Fibroblast of lung (primary cell): ENCODE measurements around the gene SEPTIN12. TPM values are rescaled to one million over a fixed set of nuclear protein-coding genes. Genes with fewer than 3 reads are reported as not detected.

ENCODE experiments used
- DNase-seq, 2 donors: peaks; one replicate each; pipeline versions ENCODE4 v3.0.0 to v3.0.0-alpha.2; 2010; ENCODE audit warnings: low read depth in 2 of 2
- H2AFZ ChIP-seq: 2 replicates; pipeline ENCODE4 v1.5.1; 2012; ENCODE audit warnings: low read length, control low read depth, inconsistent platforms
- H3K27ac ChIP-seq: 2 replicates; pipeline ENCODE4 v1.5.1; 2011; ENCODE audit warnings: low read length, control low read depth; ENCODE audit not compliant: insufficient read depth
- H3K27me3 ChIP-seq: 2 replicates; pipeline ENCODE4 v1.5.1; 2011; ENCODE audit warnings: mild to moderate bottlenecking, low read length; ENCODE audit not compliant: control insufficient read depth, insufficient read depth
- H3K36me3 ChIP-seq: 2 replicates; pipeline ENCODE4 v1.5.1; 2011; ENCODE audit warnings: low read length; ENCODE audit not compliant: control insufficient read depth, insufficient read depth
- H3K4me1 ChIP-seq: 2 replicates; pipeline ENCODE4 v1.5.1; 2011; ENCODE audit warnings: low read length; ENCODE audit not compliant: control insufficient read depth, insufficient read depth; ENCODE audit errors: extremely low read depth
- H3K4me2 ChIP-seq: 2 replicates; pipeline ENCODE4 v1.5.1; 2011; ENCODE audit warnings: low read length, control low read depth; ENCODE audit not compliant: insufficient read depth; ENCODE audit errors: extremely low read depth
- H3K4me3 ChIP-seq, 4 experiments: fragments of 200-600 bp in 1 of 4; sonication (generic) in 1 of 4; replicated peaks in 1 of 4; 2 replicates each; pipeline ENCODE4 v1.5.1; 2011 to 2016; ENCODE audit warnings: low read length in 4 of 4, low read depth in 3 of 4, mild to moderate bottlenecking in 3 of 4, control low read depth in 2 of 4, inconsistent platforms in 1 of 4, mixed read lengths in 1 of 4; ENCODE audit not compliant: insufficient read depth in 1 of 4; ENCODE audit errors: control extremely low read depth in 1 of 4
- H3K79me2 ChIP-seq: 2 replicates; pipeline ENCODE4 v1.5.1; 2012; ENCODE audit warnings: mild to moderate bottlenecking, low read length, inconsistent platforms; ENCODE audit not compliant: control insufficient read depth, insufficient read depth
- H3K9ac ChIP-seq: 2 replicates; pipeline ENCODE4 v1.5.1; 2011; ENCODE audit warnings: mild to moderate bottlenecking, low read length, control low read depth; ENCODE audit not compliant: insufficient read depth
- H3K9me3 ChIP-seq: 2 replicates; pipeline ENCODE4 v1.5.1; 2012; ENCODE audit warnings: low read depth, low read length; ENCODE audit not compliant: control insufficient read depth, insufficient read depth
- H4K20me1 ChIP-seq: 2 replicates; pipeline ENCODE4 v1.5.1; 2011; ENCODE audit warnings: low read length; ENCODE audit not compliant: control insufficient read depth, insufficient read depth; ENCODE audit errors: extremely low read depth
- EZH2 ChIP-seq: IDR thresholded peaks from 2 replicates; pipeline ENCODE4 v1.5.1; 2012; ENCODE audit warnings: low read length, control low read depth, mild to moderate bottlenecking; ENCODE audit errors: missing control alignments
- polyA plus RNA-seq, 2 donors: library from polyadenylated mRNA; depleted of rRNA in 1 of 2; stranded (reverse) in 1 of 2; unstranded in 1 of 2; fragments of >200 nt; gene quantifications; 2 replicates each; pipeline ENCODE4 v1.2.1, GENCODE V29; 2011 to 2012; ENCODE audit warnings: missing spikeins in 1 of 2
- total RNA-seq: library from RNA; depleted of rRNA; stranded (reverse); fragments of >200 nt; gene quantifications from 2 replicates; pipeline ENCODE4 v1.2.1, GENCODE V29; 2014
- TF ChIP-seq, protein P1 (sequence below), 2 donors: IDR thresholded peaks in 1 of 2; conservative IDR thresholded peaks in 1 of 2; 1 replicate in 1 of 2; 2 replicates in 1 of 2; pipeline ENCODE4 v1.5.1; 2011 to 2012; ENCODE audit warnings: low read length in 2 of 2, control low read depth in 1 of 2, inconsistent platforms in 1 of 2, low read depth in 1 of 2, mild to moderate bottlenecking in 1 of 2

Gene SEPTIN12
- total and polyA plus RNA-seq, 2 donors (not counting 1 experiment from before 2014, with no cell fraction given) = not detected

DNA sequence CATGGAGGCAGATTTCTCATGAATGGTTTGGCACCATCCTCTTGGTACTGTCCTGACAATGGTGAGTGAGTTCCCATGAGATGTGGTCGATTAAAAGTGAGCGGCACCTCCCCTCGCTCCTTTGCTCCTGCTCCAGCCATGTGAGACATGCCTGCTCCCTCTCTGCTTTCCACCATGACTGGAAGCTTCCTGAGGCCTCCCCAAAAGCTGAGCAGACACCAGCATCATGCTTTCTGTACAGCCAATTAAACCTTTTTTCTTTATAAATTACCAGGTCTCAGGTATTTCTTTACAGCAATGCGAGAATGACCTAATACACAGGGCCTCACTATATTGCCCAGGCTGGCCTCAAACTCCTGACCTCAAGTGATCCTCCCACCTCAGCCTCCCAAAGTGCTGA lies 33.3 kb downstream of the SEPTIN12 start:
- H3K9ac ChIP-seq = no peak overlapping the region
- no peak for DNase-seq
- no peaks in the 10 kb centered on the region for H3K27me3 ChIP-seq
- no peak overlapping the region for H3K27ac ChIP-seq
- peaks cover 18% of the 10 kb centered on the region for H3K36me3 ChIP-seq
- no peak overlapping the region for H3K4me2 ChIP-seq
- H3K9me3 ChIP-seq = no peaks in the 10 kb centered on the region
- no peaks in the 10 kb centered on the region for H3K79me2 ChIP-seq
- TF ChIP-seq, protein P1, sequence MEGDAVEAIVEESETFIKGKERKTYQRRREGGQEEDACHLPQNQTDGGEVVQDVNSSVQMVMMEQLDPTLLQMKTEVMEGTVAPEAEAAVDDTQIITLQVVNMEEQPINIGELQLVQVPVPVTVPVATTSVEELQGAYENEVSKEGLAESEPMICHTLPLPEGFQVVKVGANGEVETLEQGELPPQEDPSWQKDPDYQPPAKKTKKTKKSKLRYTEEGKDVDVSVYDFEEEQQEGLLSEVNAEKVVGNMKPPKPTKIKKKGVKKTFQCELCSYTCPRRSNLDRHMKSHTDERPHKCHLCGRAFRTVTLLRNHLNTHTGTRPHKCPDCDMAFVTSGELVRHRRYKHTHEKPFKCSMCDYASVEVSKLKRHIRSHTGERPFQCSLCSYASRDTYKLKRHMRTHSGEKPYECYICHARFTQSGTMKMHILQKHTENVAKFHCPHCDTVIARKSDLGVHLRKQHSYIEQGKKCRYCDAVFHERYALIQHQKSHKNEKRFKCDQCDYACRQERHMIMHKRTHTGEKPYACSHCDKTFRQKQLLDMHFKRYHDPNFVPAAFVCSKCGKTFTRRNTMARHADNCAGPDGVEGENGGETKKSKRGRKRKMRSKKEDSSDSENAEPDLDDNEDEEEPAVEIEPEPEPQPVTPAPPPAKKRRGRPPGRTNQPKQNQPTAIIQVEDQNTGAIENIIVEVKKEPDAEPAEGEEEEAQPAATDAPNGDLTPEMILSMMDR (conservative IDR thresholded peaks at IDR 0.05 in 1 of 2, IDR thresholded peaks at IDR 0.05 in 1 of 2; ENCODE audit: low read depth in 1 of 2, low read length in 2 of 2) = no peak
- TF ChIP-seq EZH2 = no peak
- no peak overlapping the region for H2AFZ ChIP-seq
- H3K4me1 ChIP-seq = no peaks in the 10 kb centered on the region
- H4K20me1 ChIP-seq = no peaks in the 10 kb centered on the region
- H3K4me3 ChIP-seq = no peak overlapping the region

DNA sequence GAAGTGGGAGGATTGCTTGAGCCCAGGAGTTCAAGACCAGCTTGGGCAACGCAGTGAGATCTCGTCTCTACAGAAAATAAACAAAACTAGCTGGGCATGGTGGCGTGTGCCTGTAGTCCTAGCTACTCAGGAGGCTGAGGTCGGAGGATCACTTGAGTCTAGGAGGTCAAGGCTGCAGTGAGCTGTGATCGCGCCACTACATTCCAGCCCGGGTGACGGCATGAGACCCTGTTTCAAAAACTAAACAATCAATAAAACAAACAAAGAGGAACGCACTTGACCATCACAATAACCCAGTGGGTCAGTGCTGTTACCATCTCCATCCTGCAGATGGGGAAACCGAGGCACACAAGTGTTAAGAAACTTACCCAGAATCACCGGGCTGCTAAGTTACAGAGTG lies 34.9 kb downstream of the SEPTIN12 start:
- H3K79me2 ChIP-seq = no peaks in the 10 kb centered on the region
- no peak overlapping the region for H2AFZ ChIP-seq
- TF ChIP-seq, protein P1 (conservative IDR thresholded peaks at IDR 0.05 in 1 of 2, IDR thresholded peaks at IDR 0.05 in 1 of 2; ENCODE audit: low read depth in 1 of 2, low read length in 2 of 2) = no peak
- TF ChIP-seq EZH2 = no peak
- H3K27me3 ChIP-seq = no peaks in the 10 kb centered on the region
- peaks cover 16% of the 10 kb centered on the region for H3K36me3 ChIP-seq
- H3K9ac ChIP-seq = no peak overlapping the region
- no peaks in the 10 kb centered on the region for H4K20me1 ChIP-seq
- no peaks in the 10 kb centered on the region for H3K9me3 ChIP-seq
- H3K4me1 ChIP-seq = no peaks in the 10 kb centered on the region
- no peak for DNase-seq
- H3K27ac ChIP-seq = no peak overlapping the region
- H3K4me3 ChIP-seq = no peak overlapping the region
- H3K4me2 ChIP-seq = no peak overlapping the region

DNA sequence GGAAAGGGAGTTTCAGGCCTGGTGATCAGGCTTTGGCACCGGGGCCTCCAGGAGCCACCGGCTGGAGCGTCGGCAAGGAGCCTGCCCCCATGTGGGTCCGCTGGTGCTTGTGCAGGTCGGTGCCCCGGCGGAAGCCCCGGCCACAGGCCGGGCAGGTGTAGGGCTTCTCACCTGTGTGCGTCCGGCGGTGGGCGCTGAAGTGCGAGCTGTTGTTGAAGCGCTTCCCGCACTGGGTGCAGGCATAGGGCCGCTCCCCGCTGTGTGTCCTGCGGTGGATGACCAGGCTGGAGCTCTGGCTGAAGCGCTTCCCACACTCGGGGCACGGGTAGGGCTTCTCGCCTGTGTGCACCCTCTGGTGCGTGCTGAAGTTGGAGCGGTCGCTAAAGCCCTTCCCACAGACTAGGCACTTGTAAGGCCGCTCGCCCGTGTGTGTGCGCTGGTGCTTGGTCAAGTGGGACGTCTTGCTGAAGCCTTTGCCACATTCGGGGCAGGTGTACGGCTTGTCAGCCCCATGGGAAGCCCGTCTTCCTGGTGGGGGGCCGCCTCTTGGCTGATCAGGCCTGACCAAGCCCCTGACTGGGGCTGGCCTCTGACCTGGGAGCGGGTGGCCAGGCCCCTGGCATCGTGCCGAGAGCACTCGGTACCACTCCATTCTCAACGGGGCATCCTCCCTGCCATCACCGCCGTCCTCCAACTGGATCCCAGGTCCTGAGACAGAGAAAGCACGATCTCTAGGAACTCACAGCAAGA lies 35.6 kb downstream of the SEPTIN12 start:
- Histone ChIP-seq H3K4me1 (no peaks in the 10 kb centered on the region), H3K4me2 (no peak overlapping the region), H3K9ac (no peak overlapping the region), H3K27ac (no peak overlapping the region), H2AFZ (no peak overlapping the region), H3K9me3 (no peaks in the 10 kb centered on the region), H3K4me3 (no peak overlapping the region), H3K27me3 (no peaks in the 10 kb centered on the region), H3K36me3 (peaks cover 15% of the 10 kb centered on the region), H4K20me1 (no peaks in the 10 kb centered on the region), H3K79me2 (no peaks in the 10 kb centered on the region)
- no peak for DNase-seq
- TF ChIP-seq EZH2 = no peak
- TF ChIP-seq, protein P1 (conservative IDR thresholded peaks at IDR 0.05 in 1 of 2, IDR thresholded peaks at IDR 0.05 in 1 of 2; ENCODE audit: low read depth in 1 of 2, low read length in 2 of 2) = no peak
